NCI-H187 treated with DMSO at 0.1 percent for 48 hours (cell line): Measurements from ENCODE around the gene MBP.

ENCODE experiments used
- DNase-seq: peaks from one replicate; lab custom pipeline; 2025; lab: John Stamatoyannopoulos, UW

MBP gene

DNA sequence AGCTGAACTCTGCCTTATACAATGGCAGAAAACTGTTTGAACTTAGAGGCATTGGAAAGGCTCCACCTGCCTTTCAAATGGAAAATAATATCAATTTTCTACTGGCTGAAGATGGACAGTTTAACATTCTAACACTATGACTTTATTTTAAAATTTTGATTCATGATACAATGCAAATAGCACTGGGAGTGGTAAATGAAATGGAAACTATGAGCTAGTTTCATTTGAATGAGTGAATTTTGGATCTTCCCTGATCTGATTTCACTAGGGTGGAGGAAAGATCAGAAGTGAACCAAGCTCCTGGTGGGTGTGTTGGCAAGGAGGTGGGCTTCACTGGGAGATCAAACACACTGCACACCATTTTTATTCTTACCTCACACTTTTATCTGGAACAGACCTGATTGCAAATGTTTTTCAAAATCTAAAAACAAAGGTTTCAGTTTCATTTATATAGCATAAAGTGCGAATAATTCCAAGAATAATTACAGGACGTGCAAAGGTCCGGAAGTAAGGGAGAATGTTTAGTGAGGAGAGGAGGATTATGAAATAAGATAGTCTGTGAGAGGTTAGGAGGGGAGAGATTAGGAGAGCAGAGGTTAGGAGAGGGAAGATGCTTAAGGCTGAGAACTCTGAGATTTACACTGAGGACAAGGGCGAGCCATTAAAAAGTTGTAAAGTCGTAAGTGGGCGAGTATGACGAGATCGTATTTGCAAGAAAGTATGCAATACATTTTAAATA, 18.6 kb upstream of the MBP start:
- no peak for DNase-seq

DNA sequence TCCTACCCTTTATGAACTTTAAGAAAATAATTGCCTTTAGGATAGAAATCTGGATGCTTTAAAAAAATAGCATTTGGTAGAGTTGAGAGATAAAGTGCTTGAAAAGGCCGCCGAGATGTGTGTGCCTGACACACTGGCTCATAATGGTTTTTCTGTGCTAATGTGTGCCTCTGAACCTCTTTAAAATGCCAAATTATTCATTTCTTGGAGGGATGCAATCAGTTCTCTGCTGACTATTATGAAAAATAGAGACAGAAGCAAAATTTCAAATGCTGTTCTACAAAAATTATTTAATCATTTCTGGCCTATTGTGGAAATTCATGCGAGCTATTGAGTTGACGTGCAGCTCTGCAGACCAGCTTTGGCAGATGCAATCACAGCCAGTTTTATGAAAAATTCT, 18.0 kb upstream of the MBP start:
- no peak for DNase-seq

DNA sequence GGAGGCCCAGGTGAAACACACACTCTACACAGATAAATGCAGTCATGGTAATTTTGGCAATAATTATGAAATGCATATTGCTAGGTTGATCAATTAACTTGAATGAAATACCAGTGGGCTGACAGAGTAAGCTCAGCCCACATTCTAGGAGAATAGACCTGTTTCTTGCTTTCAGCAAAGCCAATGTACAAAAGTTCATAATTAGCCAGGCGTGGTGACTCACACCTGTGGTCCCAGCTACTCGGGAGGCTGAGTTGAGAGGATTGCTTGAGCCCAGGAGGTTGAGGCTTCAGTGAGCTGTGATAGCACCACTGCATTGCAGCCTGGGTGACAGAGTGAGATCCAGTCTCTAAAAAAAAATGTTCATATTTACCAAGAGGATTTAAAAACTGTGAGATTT, 15.7 kb upstream of the MBP start:
- no peak for DNase-seq

DNA sequence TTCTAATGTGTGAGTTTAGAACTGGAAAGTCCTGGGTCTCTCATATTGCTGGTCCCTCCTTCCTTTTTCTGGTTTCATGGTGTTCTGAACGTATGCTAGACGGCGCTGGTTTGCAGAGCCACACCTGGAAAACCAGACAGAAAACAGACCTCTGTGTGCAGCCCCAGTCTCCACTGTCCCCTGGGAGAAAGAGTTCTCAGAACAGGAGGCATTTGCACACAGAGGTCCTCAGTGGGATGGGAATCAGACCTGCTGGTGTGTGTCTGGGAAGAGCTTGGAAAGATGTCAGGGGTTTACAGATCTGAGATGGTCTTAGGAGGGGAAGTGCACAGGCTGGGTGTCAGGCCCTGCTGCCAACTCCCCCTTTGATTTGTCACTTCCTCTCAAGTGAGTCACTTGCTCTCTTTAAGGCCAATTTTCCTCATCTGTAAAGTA, 14.9 kb upstream of the MBP start:
- no peak for DNase-seq

DNA sequence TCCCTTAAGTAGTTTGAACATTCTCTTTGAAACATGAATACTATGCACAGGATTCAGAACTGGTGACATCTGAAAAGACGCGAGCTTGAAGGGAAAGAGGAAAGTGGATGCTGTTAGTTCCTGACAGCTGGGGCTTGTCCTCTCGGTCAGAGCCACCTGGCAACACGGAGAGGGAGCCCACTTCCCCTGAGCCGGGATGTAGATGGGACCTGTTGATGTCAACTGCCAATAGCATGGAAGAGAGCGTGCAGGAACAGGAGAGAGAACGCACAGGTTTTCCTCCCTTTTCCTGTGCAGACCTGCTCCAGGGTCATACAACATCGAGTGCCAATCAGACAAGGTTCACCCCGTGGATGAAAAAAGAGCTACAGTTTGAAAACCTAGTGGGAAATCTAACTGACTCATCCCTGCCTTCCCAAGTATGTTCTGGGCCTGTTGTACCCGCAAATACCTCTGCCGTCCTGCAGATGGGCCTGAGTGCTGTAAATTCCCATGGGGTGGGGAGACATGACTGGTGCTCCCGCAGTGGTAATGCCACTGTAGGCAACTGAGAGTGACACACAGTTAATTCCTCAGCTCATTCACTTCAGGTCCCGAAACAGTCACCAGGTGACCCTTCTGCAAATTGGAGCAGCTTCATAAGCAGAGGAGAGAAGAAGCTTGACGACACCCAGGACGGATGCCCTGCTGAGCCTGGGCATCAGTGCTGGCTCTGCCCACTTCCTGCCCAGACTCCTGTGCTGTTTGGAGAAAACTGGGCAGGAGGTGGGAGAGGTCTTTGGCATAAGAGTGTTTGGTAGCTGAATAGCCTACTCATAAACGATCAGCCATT, 13.9 kb upstream of the MBP start:
- no peak for DNase-seq

DNA sequence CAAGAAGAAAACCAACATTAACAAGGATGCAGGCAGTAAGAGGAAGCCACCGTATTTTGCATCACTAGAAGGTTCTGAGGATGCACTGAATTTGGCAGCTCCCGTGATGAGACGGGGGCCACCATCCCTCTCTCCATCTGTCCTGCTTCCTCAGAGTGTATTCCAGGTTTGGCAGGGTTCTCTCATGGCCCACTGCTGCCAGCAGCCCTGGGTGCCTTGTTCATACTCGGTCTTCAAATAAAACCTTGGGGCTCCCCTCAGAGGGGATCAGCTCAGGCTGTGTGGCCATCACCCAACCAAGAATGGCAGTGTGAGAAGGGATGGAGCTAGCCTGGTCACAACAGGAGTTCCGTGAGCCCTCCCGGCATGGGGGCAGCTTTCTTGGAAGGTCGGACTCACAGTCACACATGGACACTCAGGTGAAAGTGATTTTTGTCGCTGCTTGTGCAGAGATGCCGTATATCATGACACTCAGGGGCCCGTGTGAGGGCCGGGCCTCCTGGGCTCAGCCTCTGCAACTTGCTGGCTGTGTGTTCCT, 12.8 kb upstream of the MBP start:
- DNase-seq = no peak

DNA sequence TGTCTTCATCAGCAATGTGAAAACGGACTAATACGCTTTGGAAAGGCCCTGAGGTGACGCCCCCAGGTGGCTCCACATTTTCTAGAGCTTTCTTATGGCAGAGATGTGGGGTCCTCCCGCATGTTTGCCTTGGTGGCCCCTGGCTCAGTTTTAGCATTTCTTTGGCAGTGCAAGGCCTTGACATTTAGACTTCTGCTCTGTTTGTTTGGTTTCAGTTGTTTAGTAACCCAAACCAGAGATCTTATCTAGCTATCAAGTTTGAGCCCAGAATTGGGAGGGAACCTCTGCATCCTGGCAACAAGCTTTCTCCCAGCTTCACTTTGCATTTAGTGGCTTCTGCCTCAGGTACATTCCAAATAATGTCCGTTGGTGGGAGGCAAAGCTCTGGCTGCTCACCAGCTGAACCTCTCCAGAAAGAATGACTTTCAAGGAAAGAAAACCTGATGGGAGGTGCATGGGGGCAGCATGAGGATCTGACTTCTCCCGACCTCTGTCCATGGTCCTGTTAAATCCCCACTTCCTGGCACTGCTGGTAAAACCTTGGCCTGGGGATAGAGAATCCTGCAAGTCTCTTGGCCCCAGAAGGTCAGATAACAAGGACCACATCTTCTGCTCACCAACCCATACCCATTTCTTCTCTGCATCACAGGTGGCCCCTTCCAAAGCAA, 12.0 kb upstream of the MBP start:
- no peak for DNase-seq

DNA sequence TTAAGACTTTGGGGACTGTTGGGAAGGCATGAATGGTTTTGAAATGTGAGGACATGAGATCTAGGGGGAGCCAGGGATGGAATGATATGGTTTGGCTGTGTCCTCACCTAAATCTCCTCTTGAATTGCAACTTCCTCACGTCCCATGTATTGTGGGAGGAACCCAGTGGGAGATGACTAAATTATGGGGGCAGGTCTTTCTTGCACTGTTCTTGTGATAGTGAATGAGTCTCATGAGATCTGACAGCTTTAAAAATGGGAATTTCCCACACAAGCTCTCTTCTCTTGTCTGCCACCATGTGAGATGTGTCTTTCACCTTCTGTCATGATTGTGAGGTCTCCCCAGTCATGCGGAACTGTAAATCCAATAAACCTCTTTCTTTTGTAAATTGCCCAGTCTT, 11.5 kb upstream of the MBP start:
- no peak for DNase-seq

DNA sequence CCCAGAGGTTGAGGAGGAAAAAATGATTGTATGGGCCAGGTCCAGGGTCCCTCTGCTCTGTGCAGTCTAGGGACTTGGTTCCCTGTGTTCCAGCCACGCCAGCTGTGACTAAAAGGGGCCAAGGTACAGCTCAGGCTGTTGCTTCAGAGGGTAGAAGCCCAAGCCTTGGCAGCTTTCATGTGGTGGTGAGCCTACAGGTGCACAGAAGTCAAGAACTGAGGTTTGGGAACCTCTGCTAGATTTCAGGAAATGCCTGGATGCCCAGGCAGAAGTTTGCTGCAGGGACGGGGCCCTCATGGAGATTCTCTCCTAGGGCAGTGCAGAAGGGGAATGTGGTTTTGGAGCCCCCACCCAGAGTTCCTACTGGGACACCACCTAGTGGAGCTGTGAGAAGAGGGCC, 10.6 kb upstream of the MBP start:
- DNase-seq = no peak

DNA sequence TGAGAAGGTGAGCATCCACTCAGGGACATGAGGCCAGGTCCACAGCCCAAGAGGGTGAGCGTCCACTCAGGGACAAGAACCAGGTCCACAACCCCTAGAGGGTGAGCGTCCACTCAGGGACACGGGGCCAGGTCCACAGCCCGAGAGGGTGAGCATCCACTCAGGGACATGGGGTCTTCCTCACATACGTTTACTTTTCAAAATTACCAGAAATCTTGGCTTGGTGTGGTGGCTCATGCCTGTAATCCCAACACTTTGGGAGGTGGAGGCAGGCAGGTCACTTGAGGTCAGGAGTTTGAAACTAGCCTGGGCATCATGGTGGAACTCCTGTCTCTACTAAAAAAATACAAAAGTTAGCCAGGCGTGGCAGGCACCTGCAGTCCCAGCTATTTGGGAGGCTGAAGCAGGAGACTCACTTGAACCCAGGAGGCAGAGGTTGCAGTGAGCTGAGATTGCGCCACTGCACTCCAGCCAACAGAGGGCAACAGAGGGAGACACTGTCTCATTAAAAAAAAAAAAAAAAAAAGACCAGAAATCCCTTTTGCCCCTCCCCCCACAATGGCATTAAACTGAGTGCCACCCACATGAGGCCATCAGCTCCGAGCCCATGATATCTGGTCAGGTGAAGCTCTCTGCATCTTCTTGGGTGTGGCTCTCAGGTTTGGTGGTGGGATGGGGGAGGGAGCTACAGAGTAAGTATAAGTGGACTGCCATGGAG, 9.0 kb upstream of the MBP start:
- no peak for DNase-seq

DNA sequence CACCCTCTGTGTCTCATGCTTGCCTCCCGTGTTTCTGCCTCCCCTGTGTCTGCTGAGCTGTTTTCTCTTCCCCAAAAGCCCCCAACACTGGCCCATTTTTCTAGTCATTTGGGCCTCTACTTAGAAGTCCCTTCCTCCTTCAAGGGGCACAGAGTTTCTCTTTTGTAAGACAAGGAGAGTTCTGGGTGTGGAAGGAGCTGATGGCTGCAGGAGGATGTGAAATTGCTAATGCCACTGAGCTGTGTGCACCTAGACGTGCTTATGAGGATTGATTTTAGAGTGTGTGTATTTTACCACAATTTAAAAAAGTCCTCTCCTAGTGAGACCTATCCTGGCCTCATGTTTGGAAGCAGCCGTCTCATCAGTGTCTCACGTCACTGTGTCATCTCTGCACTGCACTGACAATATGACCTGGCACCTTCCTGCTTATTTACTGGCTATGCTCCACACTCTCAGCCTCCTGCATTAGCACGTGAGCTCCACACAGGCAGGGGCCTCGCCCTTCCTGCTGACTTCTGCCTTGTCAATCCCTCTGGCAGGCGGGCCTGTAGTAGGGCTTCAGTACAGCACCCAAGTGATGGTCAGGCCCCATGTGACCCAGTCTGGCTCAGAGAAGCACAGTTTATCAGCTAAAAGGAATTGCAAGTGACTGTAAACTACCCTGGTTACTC, 8.0 kb upstream of the MBP start:
- no peak for DNase-seq

DNA sequence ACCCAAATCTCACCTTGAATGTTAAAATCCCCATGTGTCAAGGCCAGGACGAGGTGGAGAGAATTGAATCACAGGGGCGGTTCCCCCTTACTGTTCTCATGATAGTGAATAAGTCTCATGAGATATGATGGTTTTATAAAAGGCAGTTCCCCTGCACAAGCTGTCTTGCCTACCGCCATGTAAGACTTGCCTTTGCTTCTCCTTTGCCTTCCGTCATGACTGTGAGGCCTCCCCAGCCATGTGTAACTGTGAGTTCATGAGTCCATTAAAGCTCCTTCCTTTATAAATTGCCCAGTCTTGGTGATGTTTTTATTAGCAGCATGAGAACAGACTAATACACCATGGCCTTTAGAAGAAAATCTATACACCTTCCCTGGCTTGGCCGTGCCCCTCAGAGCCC, 7.4 kb upstream of the MBP start:
- no peak for DNase-seq

DNA sequence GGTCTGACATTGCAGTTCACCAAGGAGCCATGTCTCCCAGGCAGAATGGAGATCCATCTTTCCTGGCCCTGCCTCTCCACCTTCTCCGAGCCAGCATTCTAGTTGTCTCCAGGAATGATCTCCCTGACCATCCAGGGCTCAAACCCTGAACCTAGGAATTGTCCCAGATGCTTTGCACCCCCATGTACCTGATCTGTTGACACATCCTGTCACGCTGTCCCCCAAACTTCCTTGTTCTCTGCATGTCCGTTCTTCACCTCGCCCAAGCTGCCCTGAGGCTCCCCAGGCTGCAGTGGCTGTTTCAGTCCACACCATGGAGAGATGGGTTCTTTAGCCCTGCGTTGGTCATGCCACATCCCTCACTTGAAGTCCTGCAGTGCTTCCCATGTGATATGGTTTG, 7.0 kb upstream of the MBP start:
- DNase-seq = no peak

DNA sequence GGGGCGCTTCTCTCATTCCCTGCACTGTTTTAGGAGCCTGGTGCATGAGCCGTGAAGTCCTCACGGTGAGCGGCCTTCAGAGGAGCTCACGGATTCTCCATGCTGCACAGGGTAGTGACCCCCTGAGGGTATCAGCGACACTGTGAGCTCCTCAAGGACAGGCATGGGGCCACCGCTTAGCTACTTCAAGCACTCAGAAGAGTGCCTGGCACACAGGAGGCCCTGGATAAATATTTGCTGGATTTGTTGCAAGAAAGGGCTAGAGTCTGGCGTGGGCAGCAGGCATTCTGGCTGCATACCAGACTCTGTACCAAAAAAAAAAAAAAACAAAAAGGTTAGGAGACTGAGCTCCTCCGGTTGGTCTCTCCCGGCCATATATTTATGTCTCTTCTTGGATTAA, 5.7 kb upstream of the MBP start:
- no peak for DNase-seq

DNA sequence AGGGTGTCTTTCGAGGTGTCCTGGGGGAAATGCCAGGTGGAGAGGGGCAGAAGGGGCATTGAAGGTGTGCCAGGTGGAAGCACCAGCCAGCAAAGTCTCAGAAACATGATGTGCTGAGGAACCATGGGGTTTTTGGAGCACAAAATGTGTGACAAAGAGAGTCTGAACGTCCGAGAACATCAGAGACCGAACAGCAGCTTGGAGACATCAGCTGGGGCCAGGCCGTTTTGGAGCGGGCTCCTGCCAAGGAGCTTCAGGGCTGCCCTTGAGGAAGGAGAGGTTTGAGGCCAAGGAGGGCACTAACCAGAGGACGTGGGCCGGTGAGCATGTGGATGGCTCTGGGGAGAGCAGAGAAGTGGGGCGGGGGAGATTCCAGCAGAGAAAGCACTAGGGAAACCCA, 5.3 kb upstream of the MBP start:
- DNase-seq = no peak

DNA sequence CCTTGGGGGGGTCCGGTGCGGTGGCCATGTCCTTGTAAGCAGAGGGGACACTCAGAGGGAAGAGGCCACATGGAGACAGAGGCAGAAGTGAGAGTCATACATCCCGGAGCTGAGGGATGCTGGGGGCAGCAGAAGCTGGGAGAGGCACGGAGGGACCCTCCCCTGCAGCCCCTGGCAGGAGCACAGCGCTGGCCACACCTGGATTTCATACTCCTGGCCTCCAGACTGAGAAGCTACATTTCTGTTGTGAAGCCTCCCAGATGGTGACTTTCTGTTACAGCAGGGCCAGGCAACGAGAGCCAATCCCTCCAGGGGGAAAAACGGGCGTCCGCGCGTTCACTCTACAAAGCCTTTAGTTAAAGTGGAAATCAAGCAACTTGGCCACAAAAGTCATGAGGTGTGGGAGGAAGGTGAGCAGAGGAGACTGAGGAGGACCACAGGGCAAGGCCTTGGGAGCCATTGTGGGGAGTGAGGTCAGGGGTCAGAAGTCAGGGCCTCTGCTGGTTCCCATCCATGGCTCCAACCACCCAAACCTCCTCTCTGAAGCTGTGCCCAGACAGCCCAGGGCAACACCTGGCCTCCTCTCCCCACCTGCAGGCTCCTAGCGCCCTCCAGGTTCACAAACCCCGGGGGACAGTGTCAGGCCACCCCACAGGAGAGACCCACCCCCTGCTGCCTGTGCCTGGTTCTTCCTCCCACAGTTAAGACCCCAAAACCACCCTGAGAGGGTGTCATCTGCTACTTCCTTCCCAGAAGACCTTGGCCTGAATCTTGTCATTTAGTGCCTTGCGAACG, 4.5 kb upstream of the MBP start:
- no peak for DNase-seq

DNA sequence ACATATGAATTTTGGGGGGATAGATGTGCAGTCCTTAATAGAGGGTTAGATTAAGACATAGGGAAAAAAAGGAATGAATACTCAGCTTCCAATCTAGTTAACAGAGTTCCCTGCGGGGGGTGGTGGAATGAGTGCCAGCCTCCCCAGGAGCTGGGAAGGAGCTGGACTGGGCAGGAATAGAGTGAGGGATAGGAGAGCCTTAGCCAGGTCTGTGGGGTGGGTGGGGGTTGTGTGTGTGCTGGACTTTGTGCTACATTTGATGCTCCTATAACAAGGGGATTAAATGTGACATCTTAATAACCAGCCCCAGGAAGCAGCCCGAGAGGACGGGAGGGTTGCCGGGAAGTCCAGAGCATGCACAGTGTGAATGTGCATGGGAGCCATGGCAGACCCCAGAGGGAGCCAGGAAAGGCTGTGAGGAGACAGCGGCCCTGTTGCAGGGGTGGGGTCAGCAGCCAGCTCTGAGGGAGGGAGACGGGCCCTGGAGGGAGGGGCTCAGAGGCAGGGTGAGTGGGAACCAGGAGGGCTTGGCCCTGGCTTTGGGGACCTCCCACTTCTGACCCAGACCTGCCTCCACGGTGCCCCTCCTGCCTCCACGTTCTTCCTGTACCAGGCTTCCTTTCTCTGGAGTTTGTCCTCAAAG, 3.6 kb upstream of the MBP start:
- DNase-seq = no peak

DNA sequence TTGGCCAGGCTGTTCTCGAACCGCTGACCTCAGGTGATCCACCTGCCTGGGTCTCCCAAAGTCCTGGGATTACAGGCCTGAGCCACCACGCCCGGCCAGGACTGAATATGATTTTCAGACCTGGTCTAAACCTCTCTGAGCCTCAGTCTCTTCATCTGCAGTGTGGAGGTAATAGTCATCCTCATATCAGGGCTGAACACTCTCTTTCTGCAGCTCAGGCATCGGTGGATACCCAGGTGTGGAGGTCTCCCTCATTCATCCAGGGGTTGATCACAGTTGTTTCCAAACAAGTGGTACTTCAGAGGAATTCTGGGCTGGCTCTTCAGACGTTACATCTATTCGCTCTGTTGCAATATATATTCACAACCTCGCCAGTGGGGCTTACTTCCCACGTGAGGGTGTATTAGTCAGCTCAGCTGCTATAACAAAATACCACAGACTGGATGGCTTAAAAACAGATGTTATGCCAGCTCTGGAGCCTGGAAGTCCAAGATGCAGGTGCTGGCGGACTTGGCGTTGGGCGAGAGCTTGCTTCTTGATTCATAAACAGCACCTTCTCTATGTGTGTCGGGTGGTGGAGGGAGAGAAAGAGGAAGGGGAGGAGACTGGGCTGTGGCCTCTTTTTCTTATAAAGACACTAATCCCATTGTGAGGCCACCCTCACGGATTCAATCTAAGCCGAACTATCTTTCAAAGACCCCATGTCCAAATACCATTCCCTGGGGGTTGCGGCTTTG, 2.9 kb upstream of the MBP start:
- DNase-seq = no peak

DNA sequence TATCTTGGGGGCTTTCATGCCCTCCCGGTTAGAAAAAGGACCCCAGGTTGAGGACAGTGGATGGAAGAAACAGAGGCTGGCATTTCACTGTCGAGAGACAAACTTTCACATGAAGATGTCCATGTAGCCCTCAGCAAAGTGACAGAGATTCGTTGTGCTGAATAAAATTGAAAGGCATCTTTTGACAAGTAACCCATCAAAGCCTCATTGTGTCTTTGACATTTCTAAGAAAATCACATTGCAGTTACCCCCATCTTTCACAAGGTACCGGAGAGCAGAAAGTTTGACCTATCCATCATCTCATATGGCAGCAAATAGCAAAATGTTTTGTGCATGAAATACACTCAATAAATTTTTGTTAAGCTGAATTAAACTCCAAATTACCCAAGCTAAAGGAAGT, 2.0 kb upstream of the MBP start:
- no peak for DNase-seq
